Measurements from ENCODE around the gene BMPR1A.

The BMPR1A gene

GRCh38 chr10:86958901-86959736 lies 202.7 kb downstream of the BMPR1A start:
- no peak for DNase-seq

- DNase-seq, result no peak
Observed at GRCh38 chr10:86959737-86960002, 203.3 kb downstream of the BMPR1A start.

- no peak for DNase-seq
Observed at GRCh38 chr10:86960003-86960862, 203.8 kb downstream of the BMPR1A start.

- no peak for DNase-seq
Observed at GRCh38 chr10:86960863-86961434, 204.5 kb downstream of the BMPR1A start.

- DNase-seq, result no peak
Observed at GRCh38 chr10:86961481-86962091, 205.2 kb downstream of the BMPR1A start.

GRCh38 chr10:86962136-86962980 lies 205.9 kb downstream of the BMPR1A start:
- DNase-seq, result no peak

- DNase-seq, result no peak
Observed at GRCh38 chr10:86962981-86963310, 206.5 kb downstream of the BMPR1A start.

GRCh38 chr10:86963341-86963919 lies 207.0 kb downstream of the BMPR1A start:
- no peak for DNase-seq

GRCh38 chr10:86964061-86964846 lies 207.8 kb downstream of the BMPR1A start:
- DNase-seq, result no peak

GRCh38 chr10:86964847-86965190 lies 208.4 kb downstream of the BMPR1A start:
- no peak for DNase-seq

GRCh38 chr10:86965986-86966654 lies 209.7 kb downstream of the BMPR1A start:
- no peak for DNase-seq

- no peak for DNase-seq
Observed at GRCh38 chr10:86967481-86967941, 211.1 kb downstream of the BMPR1A start.

- no peak for DNase-seq
Observed at GRCh38 chr10:86968271-86968993, 212.0 kb downstream of the BMPR1A start, which contains the start of gene ADIRF. ADIRF (plus strand) TSS chr10:86968482; CDS start chr10:86968545, 63 bp downstream.

GRCh38 chr10:86968994-86969355 lies 212.6 kb downstream of the BMPR1A start:
- no peak for DNase-seq

- no peak for DNase-seq
Observed at GRCh38 chr10:86969421-86970041, 213.1 kb downstream of the BMPR1A start.

GRCh38 chr10:86970162-86970981 lies 214.0 kb downstream of the BMPR1A start:
- DNase-seq, result no peak

- no peak for DNase-seq
Observed at GRCh38 chr10:86970982-86971231, 214.5 kb downstream of the BMPR1A start.

- DNase-seq, result peak; percentile 6
Observed at GRCh38 chr10:86971232-86971991, 215.0 kb downstream of the BMPR1A start.
